Peyer's patch (tissue), 4 donors: ENCODE measurements around the gene POLG2.

Experiments
- POLR2A ChIP-seq, 2 donors: fragments of 450-650 bp; IDR thresholded peaks; one replicate each; pipeline ENCODE4 v1.5.1; 2017; ENCODE audit warnings: antibody characterized with exemption in 2 of 2, mild to moderate bottlenecking in 2 of 2, moderate library complexity in 2 of 2
- TF ChIP-seq, protein P1 (sequence below), 6 experiments: fragments of 450-650 bp in 4 of 6; fragments of 200-600 bp in 2 of 6; sonication (generic) in 1 of 6; IDR thresholded peaks; one replicate each; pipeline ENCODE4 v1.5.1; 2017 to 2019; ENCODE audit warnings: antibody characterized with exemption in 6 of 6, mild to moderate bottlenecking in 3 of 6, moderate library complexity in 1 of 6

- TF ChIP-seq, protein P1, sequence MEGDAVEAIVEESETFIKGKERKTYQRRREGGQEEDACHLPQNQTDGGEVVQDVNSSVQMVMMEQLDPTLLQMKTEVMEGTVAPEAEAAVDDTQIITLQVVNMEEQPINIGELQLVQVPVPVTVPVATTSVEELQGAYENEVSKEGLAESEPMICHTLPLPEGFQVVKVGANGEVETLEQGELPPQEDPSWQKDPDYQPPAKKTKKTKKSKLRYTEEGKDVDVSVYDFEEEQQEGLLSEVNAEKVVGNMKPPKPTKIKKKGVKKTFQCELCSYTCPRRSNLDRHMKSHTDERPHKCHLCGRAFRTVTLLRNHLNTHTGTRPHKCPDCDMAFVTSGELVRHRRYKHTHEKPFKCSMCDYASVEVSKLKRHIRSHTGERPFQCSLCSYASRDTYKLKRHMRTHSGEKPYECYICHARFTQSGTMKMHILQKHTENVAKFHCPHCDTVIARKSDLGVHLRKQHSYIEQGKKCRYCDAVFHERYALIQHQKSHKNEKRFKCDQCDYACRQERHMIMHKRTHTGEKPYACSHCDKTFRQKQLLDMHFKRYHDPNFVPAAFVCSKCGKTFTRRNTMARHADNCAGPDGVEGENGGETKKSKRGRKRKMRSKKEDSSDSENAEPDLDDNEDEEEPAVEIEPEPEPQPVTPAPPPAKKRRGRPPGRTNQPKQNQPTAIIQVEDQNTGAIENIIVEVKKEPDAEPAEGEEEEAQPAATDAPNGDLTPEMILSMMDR (IDR thresholded peaks at IDR 0.05) = peak; percentile 54 to 81 (median 56)
- TF ChIP-seq POLR2A (IDR thresholded peaks at IDR 0.05) = no peak
Measured at GRCh38 chr17:64492481-64493109, 4.3 kb downstream of the POLG2 start.
